ENCODE results near the gene TTYH3.
"Not testable (repeated sequence)": the region's sequence is repeated elsewhere in the genome, so short reads cannot be mapped to it uniquely, and the experiment has no call there.

Gene TTYH3

GRCh38 chr7:2687881-2688318 lies 56.1 kb downstream of the TTYH3 start, which contains the start of gene AMZ1:
Gene AMZ1 (plus strand): TSS chr7:2688202. CDS start chr7:2700452, 12,250 bp downstream.
- Histone ChIP-seq H3K9me3 (ENCODE audit: control insufficient read depth, low read length) (no peaks in the 10 kb centered on the region), H3K36me3 (ENCODE audit: control insufficient read depth, insufficient read depth, low read length) (no peaks in the 10 kb centered on the region), H3K27me3 (ENCODE audit: control insufficient read depth, insufficient read depth, low read length, poor library complexity, severe bottlenecking) (peaks cover 48% of the 10 kb centered on the region), H3K27ac (ENCODE audit: insufficient read depth, low read depth, low read length, poor library complexity, severe bottlenecking) (no peak within 1 kb of the TSS), H3K4me3 (ENCODE audit: insufficient read depth, low read depth, low read length) (peak within 1 kb of the TSS; percentile 22), H3K4me1 (ENCODE audit: control insufficient read depth, insufficient read depth, low read length) (peaks cover 7% of the 10 kb centered on the region)
- 7 to 8% methylated on average over 41 of the region's 41 CpGs for WGBS, 2 experiments

DNA sequence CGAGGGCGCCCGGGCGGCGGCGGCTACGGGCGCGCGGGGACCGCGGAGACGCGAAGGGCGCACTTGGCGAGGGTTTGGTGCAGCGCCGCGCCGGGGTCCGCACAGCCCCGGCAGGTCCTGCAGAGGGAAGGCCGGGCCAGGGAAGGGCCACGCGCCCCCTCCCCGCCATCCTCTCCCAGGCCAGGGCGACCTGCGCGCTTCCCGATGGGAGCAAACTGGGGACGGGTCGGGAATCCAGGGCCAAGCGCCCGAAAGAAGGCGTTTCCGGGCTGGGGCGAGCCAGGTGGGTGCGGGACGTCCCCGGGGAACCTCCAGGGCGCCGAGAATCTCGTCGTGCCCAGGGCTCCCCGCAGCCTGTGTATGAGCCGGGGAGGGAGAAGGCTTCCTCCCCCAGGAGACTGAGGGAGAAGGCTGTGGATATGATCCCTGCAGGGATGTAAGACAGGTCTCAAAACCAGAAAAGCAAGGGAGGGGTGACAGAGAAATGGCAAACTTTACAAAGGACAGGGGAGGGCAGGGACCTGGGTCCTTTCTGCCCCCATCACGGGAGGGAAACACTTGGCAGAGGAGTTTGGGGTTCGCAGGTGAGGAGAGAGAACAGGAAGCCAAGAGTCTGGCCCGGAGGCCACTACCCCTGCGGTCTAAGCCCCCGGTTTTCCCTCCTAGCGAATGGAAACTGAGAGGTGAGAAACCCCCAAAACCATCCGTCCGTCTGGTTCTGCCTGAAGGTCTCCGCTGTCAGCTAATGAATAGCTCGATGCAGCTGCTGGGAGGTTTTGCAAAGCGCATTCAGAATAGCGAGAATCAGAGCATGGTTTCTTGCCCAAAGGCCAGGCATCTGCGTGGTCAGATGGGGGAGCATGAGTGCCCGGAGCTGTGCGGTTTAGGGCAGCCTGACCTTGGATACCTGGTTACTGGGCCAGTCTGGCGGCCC lies 56.9 kb downstream of the TTYH3 start:
- H3K36me3 ChIP-seq (ENCODE audit: control insufficient read depth, insufficient read depth, low read length) = no peaks in the 10 kb centered on the region
- peak overlapping the region; percentile 22 for H3K4me3 ChIP-seq (ENCODE audit: insufficient read depth, low read depth, low read length)
- H3K27me3 ChIP-seq (ENCODE audit: control insufficient read depth, insufficient read depth, low read length, poor library complexity, severe bottlenecking) = peaks cover 48% of the 10 kb centered on the region
- no peak overlapping the region for H3K27ac ChIP-seq (ENCODE audit: insufficient read depth, low read depth, low read length, poor library complexity, severe bottlenecking)
- WGBS, 2 experiments = 22% methylated on average over 62 of the region's 62 CpGs
- no peaks in the 10 kb centered on the region for H3K9me3 ChIP-seq (ENCODE audit: control insufficient read depth, low read length)
- H3K4me1 ChIP-seq (ENCODE audit: control insufficient read depth, insufficient read depth, low read length) = peaks cover 7% of the 10 kb centered on the region

DNA sequence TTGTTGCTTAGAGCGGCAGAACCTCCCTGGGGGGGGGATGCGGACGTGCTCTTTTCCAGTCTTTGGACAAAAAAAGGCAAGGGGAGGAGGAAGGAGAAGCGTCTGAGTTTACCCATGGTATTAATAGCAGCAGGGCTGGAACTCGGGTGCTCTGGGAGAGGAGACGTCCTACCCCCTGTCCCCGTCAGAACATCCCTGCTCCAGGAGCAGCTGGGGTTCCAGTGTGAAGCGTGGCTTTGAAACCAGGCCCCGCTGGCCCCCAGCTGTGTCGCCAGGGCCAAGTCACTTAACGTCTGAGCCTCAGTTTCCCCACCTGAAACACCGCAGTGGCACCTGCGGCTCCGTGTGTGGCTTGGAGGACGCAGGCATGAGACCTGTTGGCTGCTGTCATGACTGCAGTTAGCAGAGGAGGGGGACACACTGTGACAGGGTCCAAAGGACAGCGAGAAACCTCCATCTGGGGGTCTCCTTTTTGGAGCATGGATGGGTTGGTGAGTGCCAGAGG lies 57.6 kb downstream of the TTYH3 start:
- Histone ChIP-seq H3K4me1 (ENCODE audit: control insufficient read depth, insufficient read depth, low read length) (peaks cover 7% of the 10 kb centered on the region), H3K36me3 (ENCODE audit: control insufficient read depth, insufficient read depth, low read length) (no peaks in the 10 kb centered on the region), H3K9me3 (ENCODE audit: control insufficient read depth, low read length) (no peaks in the 10 kb centered on the region), H3K4me3 (ENCODE audit: insufficient read depth, low read depth, low read length) (no peak overlapping the region), H3K27ac (ENCODE audit: insufficient read depth, low read depth, low read length, poor library complexity, severe bottlenecking) (no peak overlapping the region), H3K27me3 (ENCODE audit: control insufficient read depth, insufficient read depth, low read length, poor library complexity, severe bottlenecking) (peaks cover 48% of the 10 kb centered on the region)
- 88 to 89% methylated on average over 16 of the region's 16 CpGs for WGBS, 2 experiments

- no peaks in the 10 kb centered on the region for H3K9me3 ChIP-seq (ENCODE audit: control insufficient read depth, low read length)
- H3K4me3 ChIP-seq (ENCODE audit: insufficient read depth, low read depth, low read length) = no peak overlapping the region
- H3K36me3 ChIP-seq (ENCODE audit: control insufficient read depth, insufficient read depth, low read length) = no peaks in the 10 kb centered on the region
- 90 to 92% methylated on average over 23 of the region's 23 CpGs for WGBS, 2 experiments
- H3K27me3 ChIP-seq (ENCODE audit: control insufficient read depth, insufficient read depth, low read length, poor library complexity, severe bottlenecking) = peaks cover 48% of the 10 kb centered on the region
- H3K27ac ChIP-seq (ENCODE audit: insufficient read depth, low read depth, low read length, poor library complexity, severe bottlenecking) = no peak overlapping the region
- H3K4me1 ChIP-seq (ENCODE audit: control insufficient read depth, insufficient read depth, low read length) = peaks cover 7% of the 10 kb centered on the region
These were observed 58.3 kb downstream of the TTYH3 start for GRCh38 chr7:2689951-2690705.

DNA sequence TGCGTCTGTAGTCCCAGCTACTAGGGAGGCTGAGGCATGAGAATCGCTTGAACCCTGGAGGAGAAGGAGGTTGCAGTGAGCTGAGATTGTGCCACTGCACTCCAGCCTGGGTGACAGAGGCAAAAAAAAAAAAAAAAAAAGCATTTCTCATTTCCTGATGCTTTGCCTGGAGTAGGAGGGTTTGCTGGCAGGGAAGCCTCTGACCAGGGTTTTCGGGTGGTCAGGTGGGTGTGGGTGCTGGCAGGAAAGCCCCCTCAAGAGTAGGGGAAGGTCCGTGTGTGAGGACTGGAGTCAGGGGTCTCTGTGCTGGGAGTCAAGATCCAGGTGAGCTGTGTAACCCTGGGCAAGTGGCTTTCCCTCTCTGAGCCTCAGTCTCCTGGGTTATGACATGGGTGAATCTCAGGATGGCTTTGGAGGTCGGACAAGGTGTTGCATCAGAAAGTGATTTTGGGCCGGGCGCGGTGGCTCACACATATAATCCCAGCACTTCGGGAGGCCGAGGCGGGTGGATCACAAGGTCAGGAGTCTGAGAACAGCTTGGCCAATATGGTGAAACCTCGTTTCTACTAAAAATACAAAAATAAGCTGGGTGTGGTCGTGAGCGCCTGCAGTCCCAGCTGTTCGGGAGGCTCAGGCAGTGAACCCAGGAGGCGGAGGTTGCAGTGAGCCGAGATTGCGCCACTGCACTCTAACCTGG lies 59.4 kb downstream of the TTYH3 start:
- Histone ChIP-seq H3K36me3 (ENCODE audit: control insufficient read depth, insufficient read depth, low read length) (no peaks in the 10 kb centered on the region), H3K27me3 (ENCODE audit: control insufficient read depth, insufficient read depth, low read length, poor library complexity, severe bottlenecking) (peaks cover 45% of the 10 kb centered on the region)
- WGBS, 2 experiments = 93 to 94% methylated on average over 18 of the region's 18 CpGs

DNA sequence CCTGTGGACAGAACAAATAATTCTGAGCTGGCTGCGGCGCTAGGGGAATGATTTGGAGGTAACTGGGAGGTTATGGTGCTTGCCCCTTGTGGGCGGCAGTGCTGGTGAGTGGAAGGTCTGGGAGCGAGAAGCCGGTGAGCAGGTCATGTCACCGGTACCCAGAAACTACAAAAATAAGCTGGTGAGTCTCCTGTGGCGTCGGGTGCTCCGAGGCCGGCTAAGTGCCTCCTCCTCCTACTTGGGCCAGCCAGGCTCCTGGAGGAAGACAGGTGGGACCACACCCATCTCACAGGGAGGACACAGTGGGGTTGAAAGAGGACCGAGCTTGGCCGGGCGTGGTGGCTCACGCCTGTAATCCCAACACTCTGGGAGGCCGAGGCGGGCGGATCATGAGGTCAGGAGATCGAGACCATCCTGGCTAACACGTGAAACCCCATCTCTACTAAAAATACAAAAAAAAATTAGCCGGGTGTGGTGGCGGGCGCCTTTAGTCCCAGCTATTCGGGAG lies 60.2 kb downstream of the TTYH3 start:
- not testable (repeated sequence) for H3K4me1 ChIP-seq (ENCODE audit: control insufficient read depth, insufficient read depth, low read length); H3K27ac ChIP-seq (ENCODE audit: insufficient read depth, low read depth, low read length, poor library complexity, severe bottlenecking); H3K9me3 ChIP-seq (ENCODE audit: control insufficient read depth, low read length); H3K36me3 ChIP-seq (ENCODE audit: control insufficient read depth, insufficient read depth, low read length); H3K4me3 ChIP-seq (ENCODE audit: insufficient read depth, low read depth, low read length)
- H3K27me3 ChIP-seq (ENCODE audit: control insufficient read depth, insufficient read depth, low read length, poor library complexity, severe bottlenecking) = peaks cover 37% of the 10 kb centered on the region
- WGBS, 2 experiments = 91 to 95% methylated on average over 23 of the region's 23 CpGs

More for the DNA sequence above, 59.4 kb downstream of the TTYH3 start:
- Histone ChIP-seq H3K4me3 (ENCODE audit: insufficient read depth, low read depth, low read length) (no peak overlapping the region), H3K27ac (ENCODE audit: insufficient read depth, low read depth, low read length, poor library complexity, severe bottlenecking) (no peak overlapping the region), H3K9me3 (ENCODE audit: control insufficient read depth, low read length) (no peaks in the 10 kb centered on the region), H3K4me1 (ENCODE audit: control insufficient read depth, insufficient read depth, low read length) (peaks cover 7% of the 10 kb centered on the region)

DNA sequence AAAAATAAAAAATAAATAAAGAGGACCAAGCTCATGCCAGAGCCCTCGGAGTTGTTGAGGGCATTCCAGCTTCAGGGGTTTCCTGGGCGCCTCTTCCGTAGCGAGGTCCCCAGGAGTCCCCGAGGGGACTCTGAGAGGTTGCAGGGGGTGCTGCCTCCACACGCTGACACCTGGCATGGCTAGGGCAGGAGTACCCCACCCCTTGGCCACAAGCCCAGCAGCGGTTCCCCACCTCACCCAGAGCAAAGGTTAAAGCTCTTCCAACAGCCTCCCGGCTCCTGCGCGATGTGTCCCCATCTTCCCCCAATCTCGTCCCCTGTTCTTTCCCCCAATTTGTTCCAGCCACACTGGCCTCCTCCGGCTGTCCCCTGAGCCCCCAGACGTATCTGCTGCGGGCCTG lies 60.8 kb downstream of the TTYH3 start:
- 93 to 94% methylated on average over 14 of the region's 14 CpGs for WGBS, 2 experiments
- Histone ChIP-seq H3K4me3 (ENCODE audit: insufficient read depth, low read depth, low read length) (no peak overlapping the region), H3K9me3 (ENCODE audit: control insufficient read depth, low read length) (no peaks in the 10 kb centered on the region)

GRCh38 chr7:2693420-2694121 lies 61.8 kb downstream of the TTYH3 start:
- H3K27me3 ChIP-seq (ENCODE audit: control insufficient read depth, insufficient read depth, low read length, poor library complexity, severe bottlenecking) = peaks cover 21% of the 10 kb centered on the region
- H3K4me3 ChIP-seq (ENCODE audit: insufficient read depth, low read depth, low read length); H3K4me1 ChIP-seq (ENCODE audit: control insufficient read depth, insufficient read depth, low read length); H3K27ac ChIP-seq (ENCODE audit: insufficient read depth, low read depth, low read length, poor library complexity, severe bottlenecking); H3K36me3 ChIP-seq (ENCODE audit: control insufficient read depth, insufficient read depth, low read length); H3K9me3 ChIP-seq (ENCODE audit: control insufficient read depth, low read length): not testable (repeated sequence)
- WGBS, 2 experiments = 93 to 94% methylated on average over 19 of the region's 19 CpGs

More for the DNA sequence above, 60.8 kb downstream of the TTYH3 start:
- H3K27ac ChIP-seq (ENCODE audit: insufficient read depth, low read depth, low read length, poor library complexity, severe bottlenecking) = no peak overlapping the region
- no peaks in the 10 kb centered on the region for H3K36me3 ChIP-seq (ENCODE audit: control insufficient read depth, insufficient read depth, low read length)
- H3K4me1 ChIP-seq (ENCODE audit: control insufficient read depth, insufficient read depth, low read length) = peaks cover 7% of the 10 kb centered on the region
- H3K27me3 ChIP-seq (ENCODE audit: control insufficient read depth, insufficient read depth, low read length, poor library complexity, severe bottlenecking) = peaks cover 31% of the 10 kb centered on the region

GRCh38 chr7:2694122-2694436 lies 62.3 kb downstream of the TTYH3 start:
- not testable (repeated sequence) for H3K36me3 ChIP-seq (ENCODE audit: control insufficient read depth, insufficient read depth, low read length); H3K27ac ChIP-seq (ENCODE audit: insufficient read depth, low read depth, low read length, poor library complexity, severe bottlenecking); H3K4me3 ChIP-seq (ENCODE audit: insufficient read depth, low read depth, low read length); H3K9me3 ChIP-seq (ENCODE audit: control insufficient read depth, low read length); H3K4me1 ChIP-seq (ENCODE audit: control insufficient read depth, insufficient read depth, low read length)
- H3K27me3 ChIP-seq (ENCODE audit: control insufficient read depth, insufficient read depth, low read length, poor library complexity, severe bottlenecking) = peaks cover 16% of the 10 kb centered on the region
- 87 to 94% methylated on average over 8 of the region's 8 CpGs for WGBS, 2 experiments

Data from ectodermal cell (in vitro differentiated cells).